HG03571 (cell line): ENCODE results near the gene ITGB1BP1.
"Not testable (repeated sequence)": the region's sequence is repeated elsewhere in the genome, so short reads cannot be mapped to it uniquely, and the experiment has no call there.

Source experiments
- ATAC-seq: cut with Tn5 transposase; IDR thresholded peaks from one replicate; pipeline ENCODE4 v1.9.1; 2021; ENCODE audit not compliant: unreplicated experiment

The ITGB1BP1 gene

DNA sequence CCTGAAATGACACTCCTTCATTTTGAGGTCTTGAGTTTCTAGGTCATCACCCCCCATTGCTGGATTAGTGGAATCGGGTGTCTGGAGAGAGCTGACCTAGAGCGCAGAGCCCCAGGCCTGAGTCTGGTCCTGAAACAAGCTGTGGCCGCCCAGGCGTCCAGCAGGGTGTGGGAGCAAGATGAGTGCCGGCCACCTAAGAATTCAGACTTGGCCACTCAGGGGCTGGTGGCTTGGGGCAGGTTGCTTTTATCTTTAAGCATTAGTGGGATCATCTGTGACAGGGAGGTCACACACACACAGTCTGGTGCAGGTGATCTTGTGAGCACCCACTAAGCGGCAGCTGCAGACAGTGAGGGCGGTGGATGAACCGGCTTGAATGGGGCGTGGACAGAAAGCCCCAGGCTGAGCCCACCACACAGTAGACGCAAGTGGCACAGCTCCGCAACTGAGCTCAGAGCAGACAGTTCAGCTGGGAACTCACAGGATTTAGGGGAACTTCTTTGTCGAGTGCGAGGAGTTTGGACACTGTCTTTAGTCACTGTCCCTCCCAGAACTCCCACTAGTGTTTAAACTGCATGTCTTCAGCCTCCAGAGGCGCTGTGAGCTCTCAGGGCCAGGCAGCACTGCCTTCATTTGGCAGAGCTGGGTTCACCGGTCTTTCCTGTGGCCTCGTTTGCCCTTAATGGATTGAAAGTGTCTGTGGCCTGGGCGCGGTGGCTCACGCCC lies 21.5 kb downstream of the ITGB1BP1 start:
- no peak for ATAC-seq

DNA sequence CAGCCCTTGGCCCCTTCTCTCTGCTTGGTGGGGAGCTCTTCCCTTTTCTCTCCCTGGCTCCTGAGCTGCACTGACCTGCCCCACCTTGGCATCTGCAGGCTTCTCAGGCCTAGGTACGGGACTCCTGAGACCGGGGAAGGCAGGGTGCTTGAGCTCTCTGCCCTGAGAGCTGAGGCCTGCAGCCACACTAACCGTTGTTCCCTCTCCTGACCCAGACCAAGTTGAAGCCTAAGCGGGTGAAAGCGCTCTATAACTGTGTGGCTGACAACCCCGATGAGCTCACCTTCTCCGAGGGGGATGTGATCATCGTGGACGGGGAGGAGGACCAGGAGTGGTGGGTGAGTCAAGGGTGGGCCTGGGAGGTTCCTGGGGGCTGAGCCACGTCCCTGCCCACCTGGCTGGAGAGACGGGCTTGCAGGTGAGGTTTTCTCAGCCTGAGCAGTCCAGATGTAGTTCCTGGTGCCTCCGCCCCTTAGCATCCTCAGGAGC lies 22.2 kb downstream of the ITGB1BP1 start:
- ATAC-seq: no peak

DNA sequence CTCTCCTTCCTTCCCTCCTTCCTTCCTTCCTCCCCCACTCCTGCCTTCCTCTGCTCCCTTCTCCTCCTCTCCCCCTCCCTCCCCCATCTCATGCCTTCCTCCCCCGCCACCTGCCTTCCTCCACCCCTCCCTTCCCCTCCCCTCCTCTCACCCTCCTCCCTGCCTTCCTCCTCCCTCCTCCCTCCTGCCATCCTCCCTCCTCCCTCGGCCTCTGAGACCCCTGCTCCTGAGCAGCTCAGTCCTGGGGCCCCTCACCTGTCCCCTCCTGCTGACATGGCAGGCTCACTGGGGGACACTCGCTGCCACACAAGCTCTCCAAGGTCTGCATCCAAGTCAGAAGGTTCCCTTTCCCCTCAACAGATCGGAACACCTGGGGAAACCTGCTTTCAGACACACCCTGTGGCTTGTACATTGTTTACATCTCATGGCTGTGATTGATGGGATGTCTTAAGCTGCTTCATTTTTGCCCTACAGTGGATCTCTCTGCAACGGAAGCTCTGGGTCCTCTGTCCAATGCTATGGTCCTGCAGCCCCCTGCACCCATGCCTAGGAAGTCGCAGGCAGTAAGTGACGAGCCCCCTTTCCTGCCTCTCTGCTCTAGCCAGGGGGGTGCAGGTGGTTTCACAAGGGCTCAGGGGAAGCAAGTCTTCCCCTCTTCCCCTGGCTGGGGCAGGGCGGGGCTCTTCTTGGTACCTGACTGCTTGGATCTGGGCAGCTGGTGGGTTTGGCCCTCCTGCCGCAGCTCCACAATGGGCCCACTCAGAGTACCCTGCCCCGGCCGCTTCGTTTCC lies 22.9 kb downstream of the ITGB1BP1 start:
- ATAC-seq: no peak

DNA sequence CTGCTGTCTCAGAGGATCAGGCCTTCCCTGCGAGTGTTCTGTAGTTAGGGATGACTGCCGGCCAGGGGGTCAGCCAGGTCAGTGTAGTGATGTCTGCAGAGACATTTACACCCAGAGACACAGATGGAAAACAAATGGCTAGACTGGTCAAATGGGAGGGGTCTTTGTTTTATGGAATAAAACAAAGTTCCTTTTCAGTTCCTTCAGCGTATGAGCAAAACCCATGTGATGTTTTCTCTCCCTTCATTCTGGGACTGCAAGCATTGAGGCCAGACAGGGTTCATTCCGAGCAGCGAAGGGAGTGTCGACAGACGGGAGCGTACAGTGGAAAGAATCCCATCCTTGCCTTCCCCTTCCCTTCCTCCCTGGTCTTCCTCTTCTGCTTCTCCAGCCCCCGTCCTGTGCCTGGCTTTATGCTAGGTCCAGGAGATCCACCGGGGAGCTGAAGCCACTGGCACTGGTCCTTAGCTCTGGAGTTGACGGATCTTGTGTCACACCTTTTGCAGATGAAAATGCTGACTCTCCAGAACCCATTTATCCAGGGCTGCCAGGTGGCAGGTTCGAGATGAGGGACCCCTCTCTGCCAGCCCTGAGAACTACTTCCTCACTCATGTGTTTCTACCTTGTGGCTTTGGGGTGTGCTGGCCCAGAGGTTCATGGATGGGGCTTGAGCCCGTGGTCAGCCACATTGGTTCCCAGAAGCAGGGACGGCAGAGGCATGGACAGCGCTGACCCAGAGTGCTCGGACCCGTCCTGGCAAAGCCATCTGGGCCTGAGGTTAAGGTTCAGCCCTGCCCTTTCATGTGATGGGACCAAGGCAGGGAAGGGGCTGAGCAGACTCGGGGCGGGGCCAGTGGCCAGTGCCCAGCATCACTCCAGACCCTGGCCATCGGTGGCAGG lies 24.2 kb downstream of the ITGB1BP1 start:
- no peak for ATAC-seq

DNA sequence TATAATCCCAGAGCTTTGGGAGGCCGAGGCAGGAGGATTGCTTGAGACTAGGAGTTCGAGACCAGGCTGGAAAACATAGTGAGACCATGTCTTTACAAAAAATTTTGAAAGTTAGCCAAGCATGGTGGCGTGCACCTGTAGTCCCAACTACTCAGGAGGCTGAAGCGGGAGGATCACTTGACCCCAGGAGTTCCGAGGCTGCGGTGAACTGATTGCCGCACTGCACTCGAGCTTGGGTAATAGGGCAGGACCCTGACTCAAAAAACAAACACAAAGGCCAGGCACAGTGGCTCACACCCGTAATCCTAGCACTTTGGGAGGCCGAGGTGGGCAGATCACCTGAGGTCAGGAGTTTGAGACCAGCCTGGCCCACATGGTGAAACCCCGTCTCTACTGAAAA lies 25.1 kb downstream of the ITGB1BP1 start:
- ATAC-seq: not testable (repeated sequence)

DNA sequence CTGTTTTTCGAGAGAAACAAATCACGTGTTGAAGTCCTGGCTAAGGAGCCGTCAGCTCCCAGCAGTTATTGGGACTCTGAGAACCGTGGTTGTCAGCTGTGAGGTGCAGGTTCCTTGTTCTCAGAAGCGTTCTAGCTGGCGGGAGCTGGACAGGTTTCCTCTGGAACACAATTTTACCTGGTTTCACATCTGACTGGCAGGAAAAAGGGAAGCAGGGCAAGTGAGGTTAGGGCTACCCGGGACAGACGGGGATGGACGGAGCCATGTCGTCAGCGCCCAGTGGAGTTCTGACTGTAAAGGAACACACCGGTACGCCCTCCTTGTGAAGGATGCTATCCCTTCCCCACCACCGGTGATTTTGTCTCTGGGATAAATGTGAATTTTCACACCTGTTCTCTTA lies 26.1 kb downstream of the ITGB1BP1 start:
- ATAC-seq: no peak

DNA sequence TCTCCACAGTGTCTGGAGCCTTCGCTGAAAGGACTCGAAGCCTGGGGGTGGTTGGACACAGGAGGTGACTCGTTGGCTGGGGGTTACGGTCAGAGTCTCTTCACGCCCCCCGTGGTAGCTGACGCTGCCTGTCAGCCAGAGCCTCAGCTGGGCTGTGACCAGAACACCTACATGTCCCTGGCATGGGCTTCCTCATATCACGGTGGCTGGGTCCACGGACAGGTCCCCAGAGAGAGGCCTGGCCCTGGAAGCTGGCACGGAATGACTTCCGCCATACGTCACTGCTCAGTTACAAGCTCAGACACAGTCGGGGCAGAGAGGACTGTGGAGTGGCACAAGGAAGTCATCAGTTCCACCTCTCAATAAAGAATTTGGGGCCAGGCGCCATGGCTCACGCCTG lies 28.5 kb downstream of the ITGB1BP1 start:
- ATAC-seq: no peak

DNA sequence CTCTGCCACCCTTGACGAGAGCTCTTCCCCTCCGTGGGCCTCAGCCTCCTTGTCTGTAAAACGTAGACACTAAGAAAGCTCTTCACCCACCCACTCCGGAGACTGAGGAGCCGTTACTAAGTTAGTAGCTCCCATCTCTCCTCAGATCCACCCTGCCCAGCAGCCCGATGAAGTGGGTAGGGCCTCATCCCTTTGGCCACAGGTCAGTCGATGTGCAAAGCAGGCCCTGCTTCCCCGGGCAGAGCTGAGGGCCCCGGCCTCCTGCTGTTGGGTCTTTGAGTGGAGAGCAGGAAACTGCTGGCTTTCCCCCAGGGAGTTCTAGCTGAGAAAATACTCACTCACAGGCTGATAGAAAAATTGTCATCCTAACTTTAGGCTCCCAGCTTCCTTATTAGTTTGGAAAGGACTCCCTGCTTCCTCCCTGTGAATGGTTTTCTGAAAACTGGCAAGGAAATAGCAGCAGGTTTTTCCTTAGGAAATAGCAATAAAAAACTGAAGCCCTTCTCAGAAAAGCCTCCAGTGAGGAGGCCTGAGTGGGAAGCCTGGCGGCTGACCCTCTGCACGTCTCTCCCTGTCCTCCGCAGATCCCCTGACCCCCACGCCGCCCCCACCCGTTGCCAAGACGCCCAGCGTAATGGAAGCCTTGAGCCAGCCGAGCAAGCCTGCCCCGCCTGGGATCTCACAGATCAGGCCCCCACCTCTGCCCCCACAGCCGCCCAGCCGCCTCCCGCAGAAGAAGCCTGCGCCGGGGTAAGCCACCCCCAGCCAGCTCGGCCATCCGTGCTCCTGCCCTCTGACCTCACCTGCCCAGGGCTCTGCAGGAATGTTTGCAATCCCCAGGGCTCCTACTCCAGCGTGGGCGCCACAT lies 30.2 kb downstream of the ITGB1BP1 start:
- no peak for ATAC-seq

DNA sequence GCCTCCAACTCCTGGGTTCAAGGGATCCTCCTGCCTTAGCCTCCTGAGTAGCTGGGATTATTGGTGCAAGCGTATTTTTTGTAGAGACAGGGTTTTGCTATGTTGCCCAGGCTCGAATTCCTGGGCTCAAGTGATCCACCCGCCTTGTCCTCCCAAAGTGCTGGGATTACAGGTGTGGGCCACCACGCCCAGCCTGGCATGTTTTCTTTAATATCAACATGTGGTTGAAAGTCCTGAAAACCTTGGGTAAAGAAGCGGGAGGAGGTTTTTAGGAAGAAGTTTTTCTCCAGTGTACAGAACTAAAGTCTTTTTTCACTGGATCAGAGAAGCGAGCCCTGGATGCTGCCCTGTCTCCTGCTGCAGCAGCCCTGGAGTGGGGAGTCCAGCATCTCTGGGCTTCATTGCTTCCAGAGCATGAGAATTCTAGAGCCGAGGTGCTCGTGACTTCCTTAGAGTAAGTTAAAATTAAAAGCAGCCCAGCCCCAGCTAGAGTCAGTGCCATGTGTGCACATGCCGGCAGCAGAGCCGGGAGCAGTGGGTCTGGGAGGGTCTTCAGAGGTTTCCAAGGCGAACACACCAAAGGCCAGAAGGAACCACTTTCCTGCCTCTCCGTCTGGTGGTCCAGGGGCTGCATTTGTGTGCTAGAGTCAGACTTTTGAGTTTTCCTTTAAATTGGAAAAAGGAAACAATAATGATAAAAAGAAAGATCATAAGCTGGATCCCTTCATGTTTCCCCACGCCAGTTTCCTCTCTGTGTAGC lies 31.2 kb downstream of the ITGB1BP1 start:
- ATAC-seq: no peak

DNA sequence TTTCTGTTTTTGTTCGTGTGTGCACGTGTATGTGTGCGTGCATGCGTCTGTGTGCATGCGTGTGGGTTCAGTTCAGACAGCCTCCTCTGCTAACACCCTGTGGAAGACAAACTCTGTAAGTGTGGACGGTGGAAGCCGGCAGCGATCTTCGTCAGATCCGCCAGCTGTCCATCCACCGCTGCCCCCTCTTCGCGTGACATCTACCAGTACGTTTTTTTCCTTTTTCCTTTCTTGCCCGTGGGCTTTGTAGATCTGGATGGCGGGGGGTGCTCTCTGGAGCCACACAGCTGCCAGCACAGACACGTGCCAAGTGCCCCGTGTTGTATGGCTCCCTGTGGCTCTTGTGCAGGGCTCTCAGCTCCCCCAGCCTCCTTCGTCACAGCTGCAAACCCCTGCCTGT lies 32.3 kb downstream of the ITGB1BP1 start:
- no peak for ATAC-seq

DNA sequence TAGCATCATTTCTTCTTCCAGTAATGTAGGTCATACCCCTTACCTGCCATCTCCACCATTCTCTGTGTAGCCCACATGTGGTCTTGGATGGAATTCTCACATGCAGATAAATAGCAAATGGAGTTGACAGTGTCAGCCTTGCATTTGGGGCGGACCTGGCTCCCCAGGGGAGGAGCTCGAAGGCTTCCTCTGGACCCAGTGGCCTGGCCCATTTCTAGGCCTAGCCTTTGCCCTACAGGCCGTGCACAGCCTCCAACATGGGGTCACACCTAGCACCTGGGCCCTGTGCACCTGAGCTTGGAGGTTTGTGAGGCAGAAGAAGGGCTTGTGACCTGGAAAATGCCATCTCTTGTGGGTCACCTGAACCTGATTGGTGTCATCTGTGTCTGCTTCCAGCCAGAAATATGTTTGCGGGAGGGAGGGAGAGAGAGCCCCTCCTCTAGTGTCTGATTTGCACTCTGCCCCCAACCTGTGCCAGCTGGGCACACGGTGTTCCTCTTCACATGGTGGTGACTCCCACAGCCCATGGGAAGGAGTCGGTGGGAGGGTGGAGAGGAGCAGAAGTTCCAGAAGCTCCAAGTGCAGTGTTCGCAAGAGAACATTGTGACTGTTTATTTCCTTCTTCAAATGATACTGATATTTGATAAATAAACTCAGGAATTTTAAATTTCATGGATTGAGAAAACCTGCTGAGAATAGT lies 33.0 kb downstream of the ITGB1BP1 start:
- no peak for ATAC-seq

DNA sequence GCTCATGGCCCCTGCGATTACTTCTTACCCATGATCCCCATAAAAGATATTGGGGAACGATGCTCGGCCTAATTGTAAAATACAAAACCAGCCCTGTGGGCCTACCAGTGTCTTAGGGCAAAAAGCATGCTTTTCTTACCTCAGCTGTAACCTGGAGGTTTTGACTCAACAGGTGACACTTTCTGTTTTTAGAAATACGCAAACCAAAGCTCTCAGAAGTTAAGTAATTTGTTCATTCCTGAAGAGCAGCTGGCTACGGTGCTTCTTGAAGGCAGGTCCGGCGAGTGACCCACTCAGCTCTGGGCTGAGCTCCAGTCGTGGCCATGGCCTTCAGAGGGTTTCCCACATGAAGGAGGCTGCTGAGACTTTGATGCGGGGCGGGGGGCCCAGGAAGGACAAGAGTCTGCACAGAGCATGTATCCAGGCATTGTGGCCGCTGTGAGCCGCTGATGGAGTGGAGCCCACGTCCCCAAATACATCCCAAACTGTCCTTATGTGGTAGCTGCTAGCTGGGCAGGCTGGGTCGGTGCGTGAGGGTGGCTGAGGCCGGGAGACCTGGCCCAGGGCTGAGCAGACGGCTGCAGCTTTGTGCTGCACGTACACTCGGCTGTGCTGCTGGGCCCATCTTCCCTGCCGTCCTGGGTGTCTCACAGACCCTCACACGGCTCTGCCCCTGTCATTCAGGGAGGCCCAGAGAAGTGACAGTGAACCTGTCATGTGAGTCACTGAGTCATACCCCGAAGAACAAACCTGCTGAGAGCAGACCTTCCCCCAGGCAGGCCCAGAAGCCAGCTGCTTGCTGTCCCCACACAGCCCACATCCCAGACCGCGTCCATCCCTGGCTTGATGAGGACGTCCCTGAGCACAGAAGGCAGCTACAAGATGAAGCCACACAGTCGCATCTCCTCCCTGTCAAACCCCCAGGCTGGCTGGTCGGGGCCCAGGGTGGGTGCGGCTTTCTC lies 34.1 kb downstream of the ITGB1BP1 start:
- no peak for ATAC-seq

DNA sequence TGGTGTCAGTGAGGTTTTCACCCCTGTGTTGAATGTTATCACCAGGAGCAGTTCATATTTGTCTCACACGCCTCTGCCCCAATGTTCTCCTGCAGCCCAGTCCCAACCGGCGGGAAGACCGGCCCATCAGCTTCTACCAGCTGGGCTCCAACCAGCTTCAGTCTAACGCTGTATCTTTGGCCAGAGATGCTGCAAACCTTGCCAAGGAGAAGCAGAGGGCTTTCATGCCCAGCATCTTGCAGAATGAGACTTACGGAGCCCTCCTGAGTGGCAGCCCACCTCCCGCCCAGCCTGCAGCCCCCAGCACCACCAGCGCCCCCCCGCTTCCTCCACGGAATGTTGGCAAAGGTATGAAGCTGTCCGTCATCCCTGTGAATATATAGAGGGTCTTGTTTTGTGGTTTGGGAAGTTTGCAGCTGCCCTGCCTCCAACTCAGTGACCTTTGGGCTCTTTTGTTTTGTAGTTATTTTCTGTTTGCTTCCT lies 35.1 kb downstream of the ITGB1BP1 start:
- no peak for ATAC-seq

DNA sequence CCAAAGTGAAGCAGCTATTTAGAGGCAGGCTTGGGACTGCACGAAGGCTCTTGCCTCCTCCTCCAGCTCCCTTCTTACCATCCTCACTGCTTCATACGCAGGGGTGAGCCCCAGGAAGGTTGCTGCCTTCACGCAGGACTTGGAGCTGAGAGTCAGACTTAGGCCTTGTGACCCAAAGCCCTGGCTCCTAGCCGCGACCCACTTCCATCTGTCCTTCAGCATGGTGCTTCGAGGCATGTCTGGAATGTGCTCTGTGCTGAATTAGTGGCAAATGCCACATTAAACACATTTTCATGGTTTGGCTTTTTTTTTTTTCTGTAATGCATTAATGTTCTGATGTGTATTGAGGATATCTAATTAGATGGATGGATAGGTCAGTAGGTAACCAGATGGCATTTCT lies 37.5 kb downstream of the ITGB1BP1 start:
- no peak for ATAC-seq

DNA sequence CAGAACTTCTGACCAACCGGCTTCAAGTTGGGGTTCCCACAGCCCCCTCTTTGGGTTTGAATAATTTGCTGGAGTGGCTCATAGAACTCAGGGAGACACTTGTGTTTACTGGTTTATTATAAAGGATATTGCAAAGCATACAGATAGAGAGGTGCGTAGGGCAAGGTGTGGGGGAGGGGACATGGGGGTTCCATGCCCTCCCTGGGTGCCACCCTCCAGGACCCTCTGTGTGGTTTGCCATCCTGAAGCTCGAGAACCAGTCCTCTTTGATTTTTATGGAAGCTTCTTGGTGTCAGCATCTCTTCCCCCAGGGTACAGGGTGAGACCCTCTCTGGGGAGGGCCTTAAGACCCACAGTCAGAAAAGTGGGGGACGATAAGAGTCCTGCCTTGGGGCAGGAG lies 38.8 kb downstream of the ITGB1BP1 start:
- ATAC-seq: no peak

DNA sequence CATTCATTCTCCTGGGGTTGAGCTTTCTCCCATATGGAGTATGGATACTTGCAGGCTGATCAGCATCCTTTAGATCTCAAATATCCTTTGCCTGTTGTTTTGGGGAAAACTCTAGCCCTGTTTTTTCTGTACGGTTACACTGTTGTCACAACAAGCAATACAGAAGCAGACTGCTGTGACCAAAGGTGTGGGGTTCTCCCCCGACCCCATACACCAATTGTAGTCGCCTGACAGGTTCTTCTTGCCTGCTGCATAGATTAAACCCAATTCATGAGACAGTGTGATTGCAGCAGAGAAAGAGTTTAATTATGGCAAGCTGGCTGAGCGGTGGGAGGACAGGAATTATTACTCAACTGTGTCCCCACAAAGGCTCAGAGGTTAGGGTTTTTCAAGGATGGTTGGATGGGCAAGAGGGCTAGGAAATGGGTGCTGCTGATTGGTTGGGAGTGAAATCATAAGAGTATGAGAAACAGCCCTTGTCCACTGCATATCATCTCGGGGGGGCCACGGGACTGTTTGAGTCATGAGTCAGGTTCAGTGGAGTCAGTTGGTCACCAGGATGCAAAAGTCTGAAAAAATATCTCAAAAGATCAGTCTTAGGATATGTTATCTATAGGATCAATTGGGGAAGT lies 40.6 kb downstream of the ITGB1BP1 start:
- no peak for ATAC-seq
